Ecto neural progenitor cell (in vitro differentiated cells): ENCODE results near the gene AGBL4.

ENCODE experiments used
- DNase-seq: peaks from one replicate; pipeline ENCODE4 v3.0.0-alpha.2; 2018; ENCODE audit warnings: low spot score

AGBL4 gene

DNA sequence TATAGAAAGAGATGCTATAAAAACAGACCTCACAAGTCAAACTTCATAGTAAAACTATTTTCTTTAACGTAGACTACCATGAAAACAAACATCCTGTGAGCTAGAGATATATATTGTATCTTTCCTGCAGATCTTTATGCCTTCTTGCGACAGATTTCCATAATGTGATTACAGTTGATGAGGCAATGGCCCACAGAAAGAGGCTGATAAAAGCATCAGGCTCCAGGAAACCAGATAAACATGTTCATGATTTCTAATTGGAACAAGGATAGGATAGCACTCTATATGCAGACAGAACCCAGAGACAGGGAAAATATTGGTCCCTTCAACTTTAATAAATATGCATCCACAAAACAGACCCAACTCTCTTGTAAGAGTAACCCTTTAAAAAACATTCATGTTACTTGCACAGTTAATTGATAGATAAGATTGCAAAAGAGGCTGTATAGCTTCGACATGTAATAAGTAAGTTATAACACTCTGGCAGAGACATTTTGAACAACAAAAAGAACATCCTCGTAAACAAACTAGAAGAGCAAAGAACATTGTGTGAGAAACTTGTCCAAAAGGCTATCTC is 329.4 kb downstream of the AGBL4 start:
- DNase-seq = no peak

GRCh38 chr1:49686107-49686506 is 337.6 kb downstream of the AGBL4 start:
- no peak for DNase-seq

- DNase-seq = no peak
These were observed 346.0 kb downstream of the AGBL4 start for GRCh38 chr1:49677706-49678105.

- DNase-seq = no peak
These were observed 372.6 kb downstream of the AGBL4 start for GRCh38 chr1:49651136-49651535.

- no peak for DNase-seq
These were observed 393.6 kb downstream of the AGBL4 start for GRCh38 chr1:49630156-49630555.

GRCh38 chr1:49627781-49628180 is 396.0 kb downstream of the AGBL4 start:
- DNase-seq = no peak

- DNase-seq = no peak
These were observed 397.3 kb downstream of the AGBL4 start for GRCh38 chr1:49626472-49626871.

DNA sequence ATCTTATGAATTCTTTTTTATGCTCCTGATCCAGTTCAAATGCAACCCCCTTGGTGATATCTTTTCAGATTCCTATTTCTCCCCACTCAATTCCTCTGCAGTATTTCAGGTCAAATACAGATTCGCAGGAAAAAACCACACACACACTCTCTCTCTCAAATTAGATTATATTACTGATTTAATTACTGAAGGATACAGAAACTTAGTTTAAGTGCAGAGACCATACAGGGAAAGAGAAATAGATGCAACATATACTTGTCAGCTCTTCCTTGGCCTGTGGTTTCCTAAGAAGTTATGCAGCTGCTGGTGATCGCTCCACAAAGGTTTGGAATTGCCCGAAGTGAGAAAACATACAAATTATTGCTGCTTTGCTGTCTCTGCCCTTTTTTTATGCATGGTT is 400.9 kb downstream of the AGBL4 start:
- no peak for DNase-seq

GRCh38 chr1:49606082-49606481 is 417.7 kb downstream of the AGBL4 start:
- DNase-seq = no peak

DNA sequence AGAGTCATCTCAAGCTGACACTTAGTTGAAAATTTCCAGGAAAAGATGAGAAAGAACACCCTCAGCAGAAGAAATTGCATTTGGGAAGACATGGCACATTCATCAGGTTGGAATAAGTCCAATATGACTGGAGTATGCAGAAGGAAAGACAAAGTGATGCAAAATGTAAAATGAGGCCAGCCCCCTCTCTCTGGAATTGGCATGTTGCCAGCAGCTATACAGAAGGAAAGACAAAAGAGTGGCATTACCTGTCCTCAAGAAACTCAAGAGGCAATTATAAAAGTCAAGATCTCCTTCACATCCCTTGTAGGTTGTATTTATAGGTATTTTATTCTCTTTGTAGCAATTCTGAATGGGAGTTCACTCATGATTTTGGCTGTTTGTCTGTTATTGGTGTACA is 426.3 kb downstream of the AGBL4 start:
- DNase-seq = no peak

GRCh38 chr1:49576327-49576901 is 447.3 kb downstream of the AGBL4 start:
- no peak for DNase-seq

- no peak for DNase-seq
These were observed 467.0 kb downstream of the AGBL4 start for GRCh38 chr1:49556676-49557234.

- DNase-seq = no peak
These were observed 471.7 kb downstream of the AGBL4 start for GRCh38 chr1:49552101-49552500.

- no peak for DNase-seq
These were observed 479.1 kb downstream of the AGBL4 start for GRCh38 chr1:49544615-49545014.

DNA sequence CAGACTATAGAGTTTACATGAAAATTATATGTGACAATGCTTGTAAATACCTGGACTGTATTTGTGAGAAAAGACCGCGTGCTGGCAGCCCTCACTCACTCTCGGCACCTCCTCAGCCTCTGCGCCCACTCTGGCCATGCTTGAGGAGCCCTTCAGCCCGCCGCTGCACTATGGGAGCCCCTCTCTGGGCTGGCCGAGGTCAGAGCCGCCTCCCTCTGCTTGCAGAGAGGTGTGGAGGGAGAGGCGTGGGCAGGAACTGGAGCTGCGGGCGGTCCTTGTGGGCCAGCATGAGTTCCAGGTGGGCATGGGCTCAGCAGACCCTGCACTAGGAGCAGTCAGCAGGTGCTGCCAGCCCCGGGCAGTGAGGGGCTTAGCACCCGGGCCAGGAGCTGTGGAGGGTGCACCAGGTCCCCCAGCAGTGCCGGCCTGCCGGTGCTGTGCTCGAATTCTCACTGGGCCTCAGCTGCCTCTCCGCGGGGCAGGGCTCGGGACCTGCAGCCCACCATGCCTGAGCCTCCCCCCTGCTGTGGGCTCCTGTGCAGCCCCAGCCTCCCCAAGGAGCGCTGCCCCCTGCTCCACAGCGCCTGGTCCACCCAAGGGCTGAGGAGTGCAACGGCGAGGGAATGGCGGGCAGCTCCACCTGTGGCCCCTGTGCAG is 482.5 kb downstream of the AGBL4 start:
- no peak for DNase-seq

- DNase-seq = no peak
These were observed 496.0 kb downstream of the AGBL4 start for GRCh38 chr1:49527606-49528305.

GRCh38 chr1:49526672-49527071 is 497.1 kb downstream of the AGBL4 start:
- DNase-seq = no peak

GRCh38 chr1:49523764-49524163 is 500.0 kb downstream of the AGBL4 start:
- no peak for DNase-seq

DNA sequence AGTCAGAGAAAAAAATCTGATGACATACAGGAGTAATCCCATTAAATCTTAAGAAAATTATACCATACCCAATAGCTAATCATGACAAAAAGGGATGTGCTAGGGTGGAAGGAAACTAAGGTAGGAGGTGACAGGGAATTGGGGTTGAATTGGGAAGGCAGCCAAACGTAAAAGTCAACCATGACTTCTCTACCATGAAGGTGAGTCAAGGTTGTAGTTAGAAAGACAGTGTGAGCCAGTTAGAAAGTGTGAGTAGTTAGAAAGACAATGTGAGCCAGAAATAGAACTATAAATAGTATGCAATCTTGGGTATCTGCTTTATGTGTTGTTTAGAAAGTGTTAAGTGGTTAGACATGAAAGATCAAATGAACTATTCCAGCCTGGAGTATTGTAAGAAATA is 556.8 kb downstream of the AGBL4 start:
- no peak for DNase-seq

DNA sequence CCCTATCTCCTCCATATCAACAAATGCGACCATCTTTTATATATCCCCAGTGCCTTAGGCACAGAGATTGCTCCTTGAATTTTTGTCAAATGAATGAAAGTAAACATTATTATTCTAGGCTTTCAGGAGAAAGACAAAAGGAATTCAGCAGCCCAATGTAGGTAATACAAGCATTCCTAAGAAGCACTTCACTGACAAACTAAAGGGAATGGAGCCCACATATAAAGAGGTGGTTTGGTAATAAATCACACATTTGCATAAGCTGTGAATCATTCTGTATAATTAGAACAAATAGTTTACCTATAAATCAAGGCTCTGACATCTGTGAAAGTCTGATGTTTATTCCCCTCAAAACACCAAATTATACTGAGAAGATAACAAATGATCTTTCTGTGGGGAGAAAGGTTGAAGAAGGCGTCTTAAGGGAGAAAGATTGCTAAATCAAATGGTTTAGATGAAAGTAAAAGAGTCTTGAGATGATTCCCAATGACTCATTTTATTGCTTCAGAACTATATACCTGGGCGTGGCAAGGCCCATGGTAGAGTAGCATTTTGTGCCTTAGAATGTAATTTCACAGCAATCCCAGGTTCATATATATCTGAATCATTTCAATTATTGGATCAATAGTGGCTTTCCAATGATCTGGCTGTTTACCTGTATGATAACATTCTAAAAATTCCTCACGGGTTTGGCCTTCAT is 558.1 kb downstream of the AGBL4 start:
- no peak for DNase-seq

DNA sequence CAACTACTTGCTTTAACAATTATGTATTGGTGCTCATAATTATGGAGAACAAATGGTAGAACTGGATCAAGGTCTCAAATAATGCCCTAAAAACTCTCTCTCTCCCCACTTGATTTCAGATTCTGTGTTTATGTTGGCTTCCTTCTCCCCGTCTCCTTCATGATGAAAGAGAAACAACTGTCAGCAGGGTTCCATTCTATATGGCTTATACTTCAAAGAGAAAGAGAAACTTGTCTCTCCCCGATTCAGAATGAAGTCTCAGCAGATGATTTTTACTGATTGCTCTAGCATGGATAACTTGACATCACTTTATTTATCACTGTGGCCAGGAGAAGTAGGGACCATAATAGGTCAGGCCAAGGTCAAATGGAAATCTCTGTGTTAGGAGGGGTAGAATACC is 575.6 kb downstream of the AGBL4 start:
- no peak for DNase-seq

GRCh38 chr1:49436865-49437264 is 586.9 kb downstream of the AGBL4 start:
- DNase-seq = no peak
